Activated CD8-positive, alpha-beta memory T cell treated with anti-CD3 and anti-CD28 coated beads, Interleukin-2, amount 10 ng/mL, durations not matched to agents 7 days and 5 days (primary cell): Measurements from ENCODE around the gene CATSPER4. TPM values are rescaled to one million over a fixed set of nuclear protein-coding genes. Genes with fewer than 3 reads are reported as not detected.

Experiments
- ATAC-seq: fragments of 150-1000 bp; cut with Tn5 transposase; one replicate; pipeline ENCODE4 v1.10.0; 2021; ENCODE audit warnings: moderate library complexity
- CTCF ChIA-PET: fragments of 350-600 bp; sonication (Branson Sonifier 250); formaldehyde crosslinking; loops from one replicate; lab custom pipeline; 2021; ENCODE audit warnings: antibody characterized with exemption; lab: Charles Lee
- DNase-seq: peaks from one replicate; pipeline ENCODE4 v3.0.0-alpha.2; 2020
- H3K27ac Mint-ChIP-seq: one replicate; pipeline ENCODE4 v1.8.0; 2021; ENCODE audit warnings: mild to moderate bottlenecking, mixed read lengths
- H3K27me3 Mint-ChIP-seq: one replicate; pipeline ENCODE4 v1.8.0; 2021; ENCODE audit warnings: mixed read lengths
- H3K36me3 Mint-ChIP-seq: one replicate; pipeline ENCODE4 v1.8.0; 2021; ENCODE audit warnings: mild to moderate bottlenecking, mixed read lengths
- H3K4me1 Mint-ChIP-seq: one replicate; pipeline ENCODE4 v1.8.0; 2021; ENCODE audit warnings: mixed read lengths
- H3K4me3 Mint-ChIP-seq: one replicate; pipeline ENCODE4 v1.8.0; 2021; ENCODE audit warnings: mild to moderate bottlenecking, moderate library complexity, mixed read lengths
- H3K9me3 Mint-ChIP-seq: one replicate; pipeline ENCODE4 v1.8.0; 2022; ENCODE audit warnings: low read depth, mixed read lengths
- total RNA-seq, 2 experiments: library from RNA; stranded (reverse); gene quantifications; one replicate each; pipeline ENCODE4 v1.2.3, GENCODE V29; 2021

The CATSPER4 gene
- total RNA-seq: under 1 TPM in 1 of 2 experiments, not detected in 1; 0.15 TPM

DNA sequence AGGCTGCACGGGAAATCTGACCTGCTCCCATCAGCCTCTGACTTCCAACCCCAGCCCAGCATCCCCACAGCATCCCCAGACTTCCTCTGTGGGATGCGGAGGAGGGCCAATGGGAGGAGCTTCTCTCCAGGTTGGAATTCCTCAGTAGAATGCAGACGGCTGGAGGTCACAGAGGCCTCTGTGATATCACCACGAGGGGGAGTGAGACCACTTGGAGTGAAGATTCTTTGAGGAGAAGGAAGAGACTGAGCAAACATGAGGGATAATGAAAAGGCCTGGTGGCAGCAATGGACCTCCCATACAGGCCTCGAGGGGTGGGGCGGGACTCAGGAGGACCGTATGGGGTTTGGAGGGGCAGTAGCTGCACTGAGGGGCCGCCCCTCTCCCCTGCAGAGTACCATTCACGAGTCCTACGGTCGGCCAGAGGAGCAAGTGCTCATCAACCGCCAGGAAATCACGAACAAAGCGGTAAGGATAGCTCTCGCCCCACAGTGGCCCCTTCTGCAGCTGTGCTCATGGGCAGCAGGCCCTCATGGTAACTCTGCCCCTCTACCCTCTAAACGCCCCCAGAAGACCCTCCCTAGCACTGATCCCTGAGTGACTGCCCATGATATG, at the start of gene CATSPER4:
TSS of gene CATSPER4 (plus strand) at position 230 of the 615 bp plus-strand sequence. CDS start at position 256, 26 bp downstream.
- peaks cover 8% of the 10 kb centered on the region for H3K27me3 Mint-ChIP-seq
- H3K27ac Mint-ChIP-seq: no peak within 1 kb of the TSS
- no peak for DNase-seq
- CTCF ChIA-PET: interaction anchor here (1.3 to 3.2 kb wide), 3 partner anchors 12 to 43 kb away, joined by 3 to 19 read pairs (median 4); partner anchors contain the start of gene CEP85
- no peak for ATAC-seq
- no peaks in the 10 kb centered on the region for H3K36me3 Mint-ChIP-seq
- no peaks in the 10 kb centered on the region for H3K9me3 Mint-ChIP-seq
- peaks cover 6% of the 10 kb centered on the region for H3K4me1 Mint-ChIP-seq
- H3K4me3 Mint-ChIP-seq: no peak within 1 kb of the TSS

DNA sequence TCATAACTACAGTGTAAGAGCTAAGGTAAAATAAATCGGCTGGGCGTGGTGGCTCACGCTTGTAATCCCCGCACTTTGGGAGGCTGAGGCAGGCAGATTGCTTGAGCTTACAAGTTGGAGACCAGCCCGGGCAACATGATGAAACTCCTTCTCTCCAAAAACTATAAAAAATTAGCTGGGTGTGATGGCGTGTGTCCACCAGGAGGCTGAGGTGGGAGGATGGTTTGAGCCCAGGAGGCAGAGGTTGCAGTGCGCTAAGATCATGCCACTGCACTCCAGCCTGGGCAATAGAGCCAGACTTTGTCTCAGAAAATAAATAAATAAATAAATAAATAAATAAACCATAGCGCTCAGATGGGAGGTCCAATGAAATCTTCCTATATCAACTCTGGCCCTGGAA, 48.2 kb upstream of the CATSPER4 start:
- H3K27ac Mint-ChIP-seq: no peak overlapping the region
- DNase-seq (peak; percentile 33), ATAC-seq (no peak)
- no peaks in the 10 kb centered on the region for H3K36me3 Mint-ChIP-seq
- no peak overlapping the region for H3K4me3 Mint-ChIP-seq
- CTCF ChIA-PET: interaction anchor here (0.7 to 5.6 kb wide), 14 partner anchors 13 to 248 kb away, joined by 3 to 181 read pairs (median 4); partner anchors contain the start of genes CEP85, PDIK1L and ZNF593
- H3K9me3 Mint-ChIP-seq: no peaks in the 10 kb centered on the region
- peaks cover 12% of the 10 kb centered on the region for H3K4me1 Mint-ChIP-seq
- H3K27me3 Mint-ChIP-seq: peaks cover 12% of the 10 kb centered on the region

DNA sequence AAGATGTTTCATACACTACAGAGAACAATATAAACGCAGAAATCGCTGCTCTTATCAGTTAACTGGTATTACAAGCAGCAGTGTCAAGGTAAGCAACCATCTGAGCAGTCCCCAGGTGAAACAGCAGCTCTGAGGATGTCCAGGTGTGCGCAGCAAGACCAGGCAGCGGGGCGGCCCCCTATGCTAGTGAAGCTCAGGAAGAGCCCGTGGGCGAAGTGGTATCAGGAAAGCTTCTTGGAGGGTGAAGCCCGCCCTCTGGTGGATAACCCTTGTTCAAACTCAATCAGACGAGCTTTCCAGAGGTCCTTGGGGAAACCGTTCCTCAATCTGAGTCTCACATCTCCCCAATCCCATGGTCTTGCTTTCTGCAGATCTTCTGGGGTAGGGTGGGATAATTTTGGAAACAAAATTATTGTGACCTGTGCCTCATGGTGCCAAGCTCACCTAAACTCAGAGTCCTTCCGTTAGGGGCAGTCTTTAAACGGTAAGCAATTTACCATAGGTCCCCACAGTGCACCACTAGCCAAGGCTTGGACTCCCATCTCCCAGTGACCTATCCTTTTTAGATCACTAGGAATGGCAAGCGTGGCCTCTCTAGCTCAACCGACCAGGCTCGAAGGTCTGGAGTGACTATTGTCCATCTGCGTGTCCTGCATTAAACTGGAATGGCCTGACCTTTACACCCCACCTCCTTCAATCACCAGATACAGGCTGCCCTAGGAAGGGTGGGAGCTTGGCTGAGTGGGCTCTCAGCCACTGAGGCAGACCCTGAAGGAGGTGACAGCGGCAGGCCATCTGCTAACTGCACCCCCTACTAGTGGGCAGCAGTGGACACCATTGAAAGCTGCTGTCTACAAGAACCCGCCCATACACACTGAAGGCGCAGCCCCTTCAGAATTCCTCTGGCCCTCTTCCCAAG, 45.1 kb upstream of the CATSPER4 start:
- ATAC-seq (peak; percentile 90), DNase-seq (peak; percentile 78)
- H3K36me3 Mint-ChIP-seq: no peaks in the 10 kb centered on the region
- H3K4me1 Mint-ChIP-seq: peaks cover 2% of the 10 kb centered on the region
- no peak overlapping the region for H3K27ac Mint-ChIP-seq
- H3K4me3 Mint-ChIP-seq: no peak overlapping the region
- CTCF ChIA-PET: interaction anchor here (0.5 to 5.6 kb wide), 46 partner anchors 10 to 628 kb away, joined by 3 to 181 read pairs (median 4); partner anchors contain the start of genes CEP85, HMGN2, PDIK1L and TRIM63
- H3K9me3 Mint-ChIP-seq: no peaks in the 10 kb centered on the region
- H3K27me3 Mint-ChIP-seq: peaks cover 29% of the 10 kb centered on the region

DNA sequence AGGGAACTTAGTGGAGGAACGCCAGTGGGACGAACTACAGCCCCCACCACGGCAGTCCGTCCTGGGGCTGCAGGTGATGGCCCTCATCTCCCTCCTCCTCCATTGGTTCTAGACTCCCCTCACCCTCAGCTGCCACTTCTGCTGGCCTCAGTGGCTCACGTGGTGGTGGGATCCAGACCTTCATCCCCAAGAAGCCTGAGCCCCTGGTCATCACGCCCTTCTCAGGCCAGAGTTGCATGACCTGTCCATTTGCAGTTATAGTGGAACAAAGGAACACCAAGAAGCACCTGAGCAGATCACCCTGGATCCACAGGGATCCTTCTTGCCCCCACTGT, 44.5 kb upstream of the CATSPER4 start:
- H3K4me1 Mint-ChIP-seq: peaks cover 2% of the 10 kb centered on the region
- peaks cover 30% of the 10 kb centered on the region for H3K27me3 Mint-ChIP-seq
- CTCF ChIA-PET: interaction anchor here (1.1 to 5.6 kb wide), 26 partner anchors 10 to 249 kb away, joined by 3 to 181 read pairs (median 9); partner anchors contain the start of genes CEP85, PDIK1L, TRIM63 and ZNF593
- ATAC-seq (no peak), DNase-seq (peak; percentile 25)
- no peaks in the 10 kb centered on the region for H3K9me3 Mint-ChIP-seq
- H3K4me3 Mint-ChIP-seq: no peak overlapping the region
- no peaks in the 10 kb centered on the region for H3K36me3 Mint-ChIP-seq
- H3K27ac Mint-ChIP-seq: no peak overlapping the region

DNA sequence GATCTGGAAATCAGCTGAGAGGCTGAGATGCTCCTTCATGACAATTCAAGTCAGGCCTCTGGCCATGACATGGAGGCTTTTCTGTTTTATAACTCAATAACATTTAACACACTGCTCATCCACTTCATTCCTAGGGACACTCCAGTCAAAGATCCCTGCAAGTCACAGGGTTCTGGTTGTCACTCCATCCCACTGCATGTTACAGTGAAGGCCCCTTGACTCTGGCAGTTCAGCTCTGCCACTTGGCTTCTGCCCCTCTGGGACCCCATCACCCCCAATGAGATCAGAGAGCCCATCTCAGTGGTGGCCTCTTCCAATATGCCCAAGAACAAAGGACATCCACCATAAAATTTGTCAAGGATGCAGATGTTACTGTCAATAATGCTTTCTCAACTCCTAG, 41.5 kb upstream of the CATSPER4 start:
- CTCF ChIA-PET: interaction anchor here (1.4 kb wide), 1 partner anchor 113 kb away, joined by 3 read pairs; no protein-coding TSS in a partner anchor
- ATAC-seq (no peak), DNase-seq (peak; percentile 33)
- peaks cover 38% of the 10 kb centered on the region for H3K27me3 Mint-ChIP-seq
- no peaks in the 10 kb centered on the region for H3K36me3 Mint-ChIP-seq
- no peak overlapping the region for H3K4me3 Mint-ChIP-seq
- H3K4me1 Mint-ChIP-seq: peaks cover 2% of the 10 kb centered on the region
- no peak overlapping the region for H3K27ac Mint-ChIP-seq
- H3K9me3 Mint-ChIP-seq: no peaks in the 10 kb centered on the region

DNA sequence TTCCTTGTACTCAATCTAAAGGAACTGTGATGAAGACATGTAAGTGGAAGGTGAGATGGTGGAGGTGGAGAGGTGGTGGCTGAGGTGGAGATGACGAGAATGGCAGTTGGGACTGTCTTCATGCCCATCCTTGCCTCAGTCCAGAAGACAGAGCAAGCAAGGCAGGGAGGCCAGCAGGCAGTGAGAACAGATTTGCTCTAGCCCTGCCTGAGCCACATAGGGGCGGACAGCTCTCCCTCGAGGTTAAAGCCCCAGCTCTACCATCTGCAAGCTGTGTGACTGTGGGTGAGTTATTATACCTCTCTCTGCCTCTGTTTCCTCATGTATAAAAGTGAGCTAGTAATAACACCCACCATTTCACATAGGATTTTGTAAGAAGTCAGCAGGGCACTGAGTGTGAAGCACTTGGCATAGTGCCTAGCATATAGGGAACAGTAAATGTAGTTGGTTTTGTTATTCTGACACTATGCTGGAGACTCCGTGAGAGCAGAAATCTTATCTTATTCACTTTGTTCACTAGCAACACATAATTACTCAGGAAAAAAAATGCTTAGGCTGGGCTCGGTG, 36.4 kb upstream of the CATSPER4 start:
- no peak for DNase-seq
- ATAC-seq: no peak
- Mint-ChIP-seq H3K4me1 (peaks cover 2% of the 10 kb centered on the region), H3K27ac (no peak overlapping the region), H3K27me3 (peaks cover 69% of the 10 kb centered on the region), H3K9me3 (no peaks in the 10 kb centered on the region), H3K36me3 (no peaks in the 10 kb centered on the region), H3K4me3 (no peak overlapping the region)
- CTCF ChIA-PET: interaction anchor here (4.6 kb wide), 1 partner anchor 9 kb away, joined by 31 read pairs; no protein-coding TSS in a partner anchor

DNA sequence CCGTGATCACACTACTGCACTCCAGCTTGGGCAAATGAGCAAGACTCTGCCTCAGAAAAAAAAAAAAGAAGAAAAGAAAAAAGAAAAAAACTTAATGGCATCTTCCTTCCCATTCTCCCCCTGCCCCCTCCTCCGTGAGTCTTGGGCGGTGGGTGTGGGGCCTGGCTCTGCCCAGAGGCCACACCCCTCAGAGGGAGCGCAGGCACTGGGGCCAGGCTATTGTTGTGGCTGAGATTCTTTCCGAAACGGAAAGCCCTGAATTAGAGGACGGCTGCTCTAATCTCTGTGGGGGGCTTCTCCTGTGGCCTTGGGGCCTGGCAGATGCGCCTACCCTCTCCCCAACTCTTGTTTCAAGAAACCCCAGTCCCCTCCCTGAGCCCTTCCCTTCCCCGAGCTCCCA, 35.7 kb upstream of the CATSPER4 start:
- no peak overlapping the region for H3K27ac Mint-ChIP-seq
- DNase-seq: no peak

DNA sequence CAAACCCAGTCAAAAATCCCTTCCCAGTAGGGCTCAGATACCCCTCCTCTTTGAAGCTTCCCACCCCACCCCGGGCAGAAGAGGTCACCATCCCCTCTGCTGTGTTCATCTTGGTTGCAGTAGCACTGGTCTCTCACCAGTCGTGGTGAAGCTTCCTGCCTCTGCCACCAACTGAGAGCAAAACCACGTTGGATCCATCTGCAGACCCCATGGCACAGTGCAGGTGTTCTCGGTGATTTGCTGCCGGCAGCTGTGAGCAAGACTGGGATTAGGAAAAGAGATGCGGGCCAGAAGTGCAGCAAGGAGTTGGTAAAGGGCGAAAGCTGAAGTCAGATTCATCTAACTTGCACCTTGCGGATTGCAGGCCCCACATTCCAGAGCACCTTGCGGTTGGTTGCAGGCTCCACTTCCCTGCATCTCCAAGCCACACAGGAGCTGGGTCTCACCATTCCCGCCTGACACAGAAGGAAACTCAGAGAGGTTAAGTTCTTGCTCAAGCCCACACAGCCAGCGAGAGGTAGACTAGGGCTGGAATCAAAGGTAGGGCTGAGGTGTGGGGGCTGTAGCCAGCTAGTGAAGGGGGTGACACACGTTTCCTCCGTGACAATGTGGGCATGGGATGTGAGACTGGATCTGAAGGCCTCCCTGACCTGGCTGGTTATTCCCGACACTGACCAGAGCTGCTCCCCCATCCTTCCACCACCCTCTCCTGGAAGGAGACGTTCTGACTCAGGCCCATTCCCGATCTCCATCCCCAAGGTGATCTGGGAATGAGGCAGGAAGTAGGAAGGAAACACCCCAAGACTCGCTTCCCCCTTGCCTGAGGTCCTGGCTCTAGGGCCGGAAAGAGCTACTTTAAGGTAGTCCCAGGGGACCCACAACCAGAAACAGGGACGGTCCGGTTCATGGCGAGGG, 34.8 kb upstream of the CATSPER4 start:
- Mint-ChIP-seq H3K4me3 (no peak overlapping the region), H3K9me3 (no peaks in the 10 kb centered on the region), H3K27me3 (peaks cover 69% of the 10 kb centered on the region), H3K4me1 (peaks cover 2% of the 10 kb centered on the region), H3K27ac (no peak overlapping the region), H3K36me3 (no peaks in the 10 kb centered on the region)
- no peak for ATAC-seq
- DNase-seq: no peak
- CTCF ChIA-PET: interaction anchor here (1.1 to 4.6 kb wide), 3 partner anchors 11 to 55 kb away, joined by 3 to 31 read pairs (median 20); partner anchors contain the start of genes C1orf232 and ZNF593

More for the DNA sequence above, 35.7 kb upstream of the CATSPER4 start:
- Mint-ChIP-seq H3K9me3 (no peaks in the 10 kb centered on the region), H3K4me1 (peaks cover 2% of the 10 kb centered on the region), H3K4me3 (no peak overlapping the region), H3K36me3 (no peaks in the 10 kb centered on the region), H3K27me3 (peaks cover 70% of the 10 kb centered on the region)
- CTCF ChIA-PET: interaction anchor here (3.9 to 4.6 kb wide), 2 partner anchors 10 to 15 kb away, joined by 20 to 31 read pairs; partner anchors contain the start of genes C1orf232 and ZNF593
- ATAC-seq: no peak

DNA sequence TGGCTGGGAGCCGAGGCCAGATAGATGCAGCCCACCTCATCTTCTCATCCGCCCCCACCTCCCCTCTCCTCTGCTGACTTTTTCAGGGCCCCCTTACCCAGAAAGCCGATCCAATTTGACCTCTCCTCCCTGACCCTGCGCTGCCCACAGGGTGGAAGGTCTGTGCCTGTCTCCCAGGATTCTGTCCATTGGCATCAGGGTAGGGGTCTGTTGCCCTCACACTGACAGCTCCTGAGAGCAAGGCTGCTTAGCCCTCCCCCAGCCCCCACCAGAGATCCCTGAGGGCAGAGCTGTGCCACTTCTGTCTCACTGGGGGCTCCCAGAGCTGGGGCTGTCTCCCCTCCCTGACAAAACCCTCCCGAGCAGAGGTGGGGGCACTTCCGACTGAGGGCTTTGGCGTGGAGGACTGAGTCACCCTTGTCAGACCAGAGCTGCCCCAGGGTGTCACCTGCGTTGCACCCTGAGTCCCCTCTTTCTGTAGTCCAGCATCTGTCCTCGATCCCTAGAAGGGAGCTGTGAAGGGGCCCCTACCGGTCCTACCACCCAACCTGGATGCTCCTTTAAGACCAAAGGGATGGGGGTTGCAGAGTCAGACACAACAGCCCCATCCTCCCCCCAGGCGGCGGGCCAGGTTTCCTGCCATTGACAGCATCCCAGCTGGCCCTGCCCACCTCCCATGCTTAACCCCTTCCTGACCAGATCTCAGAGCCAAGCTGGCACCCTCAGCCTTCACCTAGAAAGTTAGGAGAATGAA, 33.9 kb upstream of the CATSPER4 start:
- Mint-ChIP-seq H3K9me3 (no peaks in the 10 kb centered on the region), H3K4me3 (no peak overlapping the region), H3K27me3 (peaks cover 71% of the 10 kb centered on the region), H3K36me3 (no peaks in the 10 kb centered on the region), H3K4me1 (peaks cover 2% of the 10 kb centered on the region), H3K27ac (no peak overlapping the region)
- ATAC-seq (peak; percentile 9), DNase-seq (no peak)
- CTCF ChIA-PET: interaction anchor here (1.1 to 4.6 kb wide), 5 partner anchors 12 to 261 kb away, joined by 3 to 31 read pairs (median 4); partner anchors contain the start of genes C1orf232 and ZNF593

DNA sequence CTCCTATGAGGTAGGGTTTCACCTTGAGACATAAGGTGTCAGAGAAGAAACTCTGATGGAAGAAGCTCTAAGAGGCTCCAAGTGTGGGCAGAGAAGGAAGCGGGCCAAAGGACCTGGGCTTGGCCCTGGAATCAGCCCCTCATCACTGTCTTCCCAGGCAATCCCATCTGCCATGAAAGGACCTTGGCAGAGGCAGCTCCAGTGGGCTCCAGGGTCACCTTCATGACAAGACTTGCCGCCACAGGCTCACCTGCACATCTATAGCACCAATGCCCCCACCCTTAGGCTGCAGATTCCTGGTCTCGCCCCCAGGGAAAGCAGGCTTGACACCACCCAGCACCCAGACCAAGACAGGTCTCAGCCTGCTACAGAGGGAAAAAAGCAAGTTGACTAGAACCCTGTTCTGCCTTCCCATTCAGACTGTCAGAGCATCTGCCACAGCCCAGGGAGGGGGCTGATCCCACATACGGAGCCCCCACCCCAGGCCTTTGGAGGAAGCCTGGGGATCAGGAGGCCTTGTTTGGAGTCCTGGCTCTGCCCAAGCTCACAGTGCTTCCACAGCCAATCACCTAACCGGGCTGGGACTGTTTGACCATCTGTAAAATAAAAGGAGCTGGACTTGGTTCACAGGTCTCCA, 32.0 kb upstream of the CATSPER4 start:
- Mint-ChIP-seq H3K27me3 (peaks cover 75% of the 10 kb centered on the region), H3K4me3 (no peak overlapping the region), H3K9me3 (no peaks in the 10 kb centered on the region), H3K36me3 (no peaks in the 10 kb centered on the region), H3K27ac (no peak overlapping the region), H3K4me1 (peaks cover 6% of the 10 kb centered on the region)
- CTCF ChIA-PET: interaction anchor here (0.7 to 4.6 kb wide), 7 partner anchors 11 to 257 kb away, joined by 3 to 31 read pairs (median 3); partner anchors contain the start of genes C1orf232 and ZNF593
- ATAC-seq: no peak
- no peak for DNase-seq
